HepG2 (cell line): ENCODE results near the gene ZNF556. TPM values are rescaled to one million over a fixed set of nuclear protein-coding genes. Genes with fewer than 3 reads are reported as not detected.

Experiments
- AGO2 ChIP-seq: fragments of 200-400 bp; formaldehyde crosslinking; optimal IDR thresholded peaks from 2 replicates; pipeline ENCODE3; 2017; ENCODE audit warnings: mild to moderate bottlenecking, low read depth, low read length, moderate library complexity
- ETV5 ChIP-seq: IDR thresholded peaks from 2 replicates; pipeline ENCODE4 v1.6.1; 2018; ENCODE audit warnings: missing biosample characterization, missing genetic modification reagents, inconsistent platforms, borderline replicate concordance
- FOXP1 ChIP-seq, 2 experiments: fragments of 450-650 bp in 1 of 2; IDR thresholded peaks; 2 replicates each; pipeline ENCODE4 v1.6.1; 2017 to 2018; ENCODE audit warnings: antibody characterized with exemption in 1 of 2
- IRF2 ChIP-seq: IDR thresholded peaks from 2 replicates; pipeline ENCODE4 v1.6.1; 2018; ENCODE audit warnings: missing genetic modification reagents, missing compliant biosample characterization
- NR3C1 ChIP-seq: sonication (generic); formaldehyde crosslinking; IDR thresholded peaks from 2 replicates; pipeline ENCODE4 v1.4.0; 2020; ENCODE audit warnings: missing genetic modification reagents
- RFXANK ChIP-seq: IDR thresholded peaks from 2 replicates; pipeline ENCODE4 v1.6.1; 2016
- SIX4 ChIP-seq: sonication (generic); formaldehyde crosslinking; IDR thresholded peaks from 2 replicates; pipeline ENCODE4 v1.4.0; 2020; ENCODE audit warnings: missing genetic modification reagents
- SMAD3 ChIP-seq: sonication (generic); formaldehyde crosslinking; IDR thresholded peaks from 2 replicates; pipeline ENCODE4 v1.4.0; 2020; ENCODE audit warnings: missing genetic modification reagents
- TAF1 ChIP-seq: sonication (generic); formaldehyde crosslinking; IDR thresholded peaks from 2 replicates; pipeline ENCODE4 v1.4.0; 2020; ENCODE audit warnings: missing genetic modification reagents
- TMF1 ChIP-seq: sonication (generic); formaldehyde crosslinking; IDR thresholded peaks from 2 replicates; pipeline ENCODE4 v1.8.1; 2022; ENCODE audit warnings: low read depth, missing genetic modification reagents
- U2AF1 ChIP-seq: fragments of 200-400 bp; formaldehyde crosslinking; optimal IDR thresholded peaks from 2 replicates; pipeline ENCODE3; 2017; ENCODE audit warnings: mild to moderate bottlenecking, low read depth, low read length
- ZBTB20 ChIP-seq: sonication (generic); formaldehyde crosslinking; IDR thresholded peaks from 2 replicates; pipeline ENCODE4 v1.8.1; 2023; ENCODE audit warnings: missing genetic modification reagents, low read depth, mild to moderate bottlenecking, borderline replicate concordance
- ZNF224 ChIP-seq: sonication (generic); formaldehyde crosslinking; IDR thresholded peaks from 2 replicates; pipeline ENCODE4 v1.5.0; 2020; ENCODE audit warnings: mild to moderate bottlenecking, missing genetic modification reagents
- ZNF317 ChIP-seq: sonication (generic); formaldehyde crosslinking; IDR thresholded peaks from 2 replicates; pipeline ENCODE4 v1.5.0; 2020; ENCODE audit warnings: mild to moderate bottlenecking, missing genetic modification reagents
- ZNF546 ChIP-seq: sonication (generic); formaldehyde crosslinking; conservative IDR thresholded peaks from 2 replicates; pipeline ENCODE4 v1.8.1; 2023; ENCODE audit warnings: mild to moderate bottlenecking, missing genetic modification reagents
- ZNF616 ChIP-seq: sonication (generic); formaldehyde crosslinking; IDR thresholded peaks from 2 replicates; pipeline ENCODE4 v1.5.0; 2020; ENCODE audit warnings: low read depth, mild to moderate bottlenecking, missing genetic modification reagents
- ZNF777 ChIP-seq: sonication (generic); formaldehyde crosslinking; IDR thresholded peaks from 2 replicates; pipeline ENCODE4 v1.4.0; 2020; ENCODE audit warnings: missing genetic modification reagents
- polyA plus RNA-seq, 8 experiments: library from polyadenylated mRNA; depleted of rRNA in 3 of 8; stranded (reverse) in 7 of 8; unstranded in 1 of 8; fragments of >200 nt; fragmentation: Illumina TruSeq in 4 of 8; extraction: Trizol in 4 of 8; gene quantifications; 2 replicates each; pipeline versions ENCODE4 v1.2.1 to v1.2.3, GENCODE V29; 2011 to 2016; ENCODE audit warnings: low read depth in 4 of 8, missing spikeins in 1 of 8, mixed read lengths in 1 of 8; ENCODE audit not compliant: insufficient read depth in 1 of 8
- total RNA-seq, 5 experiments: library from RNA; depleted of rRNA; stranded (reverse); fragments of >200 nt; fragmentation: Illumina TruSeq; extraction: Trizol; gene quantifications; 2 replicates each; pipeline ENCODE4 v1.2.3, GENCODE V29; 2016; ENCODE audit warnings: low read depth in 1 of 5
- TF ChIP-seq, protein P1 (sequence below): IDR thresholded peaks from 2 replicates; pipeline ENCODE4 v1.6.1; 2016
- TF ChIP-seq, protein P2 (sequence below): sonication (generic); formaldehyde crosslinking; IDR thresholded peaks from 2 replicates; pipeline ENCODE4 v1.9.0; 2021; ENCODE audit warnings: missing genetic modification reagents, borderline replicate concordance
- TF ChIP-seq, protein P3 (sequence below): sonication (generic); formaldehyde crosslinking; IDR thresholded peaks from 2 replicates; pipeline ENCODE4 v1.5.1; 2020; ENCODE audit warnings: mild to moderate bottlenecking, missing genetic modification reagents
- TF ChIP-seq, protein P4 (sequence below): sonication (generic); formaldehyde crosslinking; IDR thresholded peaks from 2 replicates; pipeline ENCODE4 v1.4.0; 2020; ENCODE audit warnings: missing genetic modification reagents

ZNF556 gene
- total and polyA plus RNA-seq, 2 of the 13 experiments (the other 11 are each of a cell fraction or from before 2014, with no cell fraction given), result 4.2 to 28.6 TPM

DNA sequence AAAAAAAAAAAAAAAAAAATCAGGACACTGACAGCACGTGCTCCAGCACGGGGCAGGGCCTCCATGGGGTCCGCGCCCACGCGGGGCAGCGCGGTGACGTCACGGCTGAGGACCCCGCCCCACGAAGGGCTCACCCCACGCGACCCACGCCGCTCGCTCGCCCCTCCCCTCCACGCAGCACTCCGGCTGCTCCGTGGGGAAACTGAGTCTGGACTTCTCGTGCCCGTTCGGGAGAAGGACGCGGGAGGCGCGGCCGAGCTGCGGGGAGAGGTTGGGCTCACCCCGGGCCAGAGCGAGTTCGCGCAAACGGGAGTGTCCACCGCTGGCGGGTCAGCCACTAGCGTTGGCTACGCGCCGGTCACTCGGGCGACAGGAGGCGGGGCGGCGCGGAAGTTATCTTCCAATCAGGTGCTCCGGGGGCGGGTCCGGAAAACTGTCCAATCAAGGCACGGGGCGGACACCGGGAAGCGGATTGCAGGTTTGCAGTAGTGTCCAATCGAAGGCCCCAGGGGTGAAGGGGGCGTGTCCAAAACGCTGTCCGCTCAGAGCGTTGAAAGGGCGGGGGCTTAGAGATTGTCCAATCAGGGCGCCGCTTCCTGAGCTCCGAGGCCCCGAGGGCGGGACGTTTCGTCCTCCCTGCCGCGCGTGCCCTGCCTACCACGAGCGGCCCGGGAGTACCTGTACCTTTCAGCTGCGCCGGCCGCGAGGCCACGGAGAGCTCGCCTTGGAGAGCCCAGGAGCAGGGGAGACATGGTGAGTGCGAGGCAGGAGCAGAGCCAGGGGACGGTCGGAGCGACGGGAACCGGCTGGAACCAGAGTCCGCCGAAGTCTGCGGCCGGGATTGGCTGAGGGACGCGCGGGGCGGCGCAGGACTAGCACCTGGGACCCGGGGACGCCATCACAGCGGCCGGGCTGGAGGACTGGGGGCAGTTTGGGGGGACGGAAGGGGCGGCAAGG lies 33.4 kb downstream of the ZNF556 start, which contains the start of gene ZNF57 (continued):
- TF ChIP-seq U2AF1 (no peak), ZNF317 (CRISPR knock-in tag) (no peak), IRF2 (CRISPR knock-in tag) (0 out of 2 replicates have a peak, but pooled peaks have one; percentile 16), NR3C1 (CRISPR knock-in tag) (no peak), ZNF616 (CRISPR knock-in tag) (no peak; the same call in 1 of the 2 replicates), TAF1 (peak; percentile 82; the same call in 1 of the 2 replicates), ZNF224 (CRISPR knock-in tag) (peak; percentile 52; the same call in 1 of the 2 replicates), RFXANK (CRISPR knock-in tag) (no peak), ZBTB20 (CRISPR knock-in tag) (peak; percentile 40; the same call in 1 of the 2 replicates), AGO2 (no peak), SIX4 (no peak), FOXP1 (IDR thresholded peaks at IDR 0.05) (no peak), FOXP1 (CRISPR knock-in tag; IDR thresholded peaks at IDR 0.05) (no peak), SMAD3 (CRISPR knock-in tag) (no peak), ZNF546 (no peak), ZNF777 (CRISPR knock-in tag) (0 out of 2 replicates have a peak, but pooled peaks have one; percentile 22), TMF1 (CRISPR knock-in tag) (peak; percentile 63; the same call in 1 of the 2 replicates), ETV5 (CRISPR knock-in tag) (peak; percentile 19; the same call in 1 of the 2 replicates)
- TF ChIP-seq, protein P1, sequence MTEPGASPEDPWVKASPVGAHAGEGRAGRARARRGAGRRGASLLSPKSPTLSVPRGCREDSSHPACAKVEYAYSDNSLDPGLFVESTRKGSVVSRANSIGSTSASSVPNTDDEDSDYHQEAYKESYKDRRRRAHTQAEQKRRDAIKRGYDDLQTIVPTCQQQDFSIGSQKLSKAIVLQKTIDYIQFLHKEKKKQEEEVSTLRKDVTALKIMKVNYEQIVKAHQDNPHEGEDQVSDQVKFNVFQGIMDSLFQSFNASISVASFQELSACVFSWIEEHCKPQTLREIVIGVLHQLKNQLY (CRISPR knock-in tag), result 0 out of 2 replicates have a peak, but pooled peaks have one; percentile 45
- TF ChIP-seq, protein P2, sequence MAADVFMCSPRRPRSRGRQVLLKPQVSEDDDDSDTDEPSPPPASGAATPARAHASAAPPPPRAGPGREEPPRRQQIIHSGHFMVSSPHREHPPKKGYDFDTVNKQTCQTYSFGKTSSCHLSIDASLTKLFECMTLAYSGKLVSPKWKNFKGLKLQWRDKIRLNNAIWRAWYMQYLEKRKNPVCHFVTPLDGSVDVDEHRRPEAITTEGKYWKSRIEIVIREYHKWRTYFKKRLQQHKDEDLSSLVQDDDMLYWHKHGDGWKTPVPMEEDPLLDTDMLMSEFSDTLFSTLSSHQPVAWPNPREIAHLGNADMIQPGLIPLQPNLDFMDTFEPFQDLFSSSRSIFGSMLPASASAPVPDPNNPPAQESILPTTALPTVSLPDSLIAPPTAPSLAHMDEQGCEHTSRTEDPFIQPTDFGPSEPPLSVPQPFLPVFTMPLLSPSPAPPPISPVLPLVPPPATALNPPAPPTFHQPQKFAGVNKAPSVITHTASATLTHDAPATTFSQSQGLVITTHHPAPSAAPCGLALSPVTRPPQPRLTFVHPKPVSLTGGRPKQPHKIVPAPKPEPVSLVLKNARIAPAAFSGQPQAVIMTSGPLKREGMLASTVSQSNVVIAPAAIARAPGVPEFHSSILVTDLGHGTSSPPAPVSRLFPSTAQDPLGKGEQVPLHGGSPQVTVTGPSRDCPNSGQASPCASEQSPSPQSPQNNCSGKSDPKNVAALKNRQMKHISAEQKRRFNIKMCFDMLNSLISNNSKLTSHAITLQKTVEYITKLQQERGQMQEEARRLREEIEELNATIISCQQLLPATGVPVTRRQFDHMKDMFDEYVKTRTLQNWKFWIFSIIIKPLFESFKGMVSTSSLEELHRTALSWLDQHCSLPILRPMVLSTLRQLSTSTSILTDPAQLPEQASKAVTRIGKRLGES (CRISPR knock-in tag), result no peak
- TF ChIP-seq, protein P3, sequence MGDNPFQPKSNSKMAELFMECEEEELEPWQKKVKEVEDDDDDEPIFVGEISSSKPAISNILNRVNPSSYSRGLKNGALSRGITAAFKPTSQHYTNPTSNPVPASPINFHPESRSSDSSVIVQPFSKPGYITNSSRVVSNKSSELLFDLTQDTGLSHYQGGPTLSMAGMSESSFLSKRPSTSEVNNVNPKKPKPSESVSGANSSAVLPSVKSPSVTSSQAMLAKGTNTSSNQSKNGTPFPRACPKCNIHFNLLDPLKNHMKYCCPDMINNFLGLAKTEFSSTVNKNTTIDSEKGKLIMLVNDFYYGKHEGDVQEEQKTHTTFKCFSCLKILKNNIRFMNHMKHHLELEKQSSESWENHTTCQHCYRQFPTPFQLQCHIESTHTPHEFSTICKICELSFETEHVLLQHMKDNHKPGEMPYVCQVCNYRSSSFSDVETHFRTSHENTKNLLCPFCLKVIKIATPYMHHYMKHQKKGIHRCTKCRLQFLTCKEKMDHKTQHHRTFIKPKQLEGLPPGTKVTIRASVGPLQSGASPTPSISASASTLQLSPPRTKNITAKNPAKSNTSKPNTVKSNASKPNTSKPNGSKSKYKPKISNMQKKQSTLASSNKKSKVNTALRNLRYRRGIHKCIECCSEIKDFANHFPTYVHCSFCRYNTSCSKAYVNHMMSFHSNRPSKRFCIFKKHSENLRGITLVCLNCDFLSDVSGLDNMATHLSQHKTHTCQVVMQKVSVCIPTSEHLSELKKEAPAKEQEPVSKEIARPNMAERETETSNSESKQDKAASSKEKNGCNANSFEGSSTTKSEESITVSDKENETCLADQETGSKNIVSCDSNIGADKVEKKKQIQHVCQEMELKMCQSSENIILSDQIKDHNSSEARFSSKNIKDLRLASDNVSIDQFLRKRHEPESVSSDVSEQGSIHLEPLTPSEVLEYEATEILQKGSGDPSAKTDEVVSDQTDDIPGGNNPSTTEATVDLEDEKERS (CRISPR knock-in tag), result 0 out of 2 replicates have a peak, but pooled peaks have one; percentile 26
- TF ChIP-seq, protein P4, sequence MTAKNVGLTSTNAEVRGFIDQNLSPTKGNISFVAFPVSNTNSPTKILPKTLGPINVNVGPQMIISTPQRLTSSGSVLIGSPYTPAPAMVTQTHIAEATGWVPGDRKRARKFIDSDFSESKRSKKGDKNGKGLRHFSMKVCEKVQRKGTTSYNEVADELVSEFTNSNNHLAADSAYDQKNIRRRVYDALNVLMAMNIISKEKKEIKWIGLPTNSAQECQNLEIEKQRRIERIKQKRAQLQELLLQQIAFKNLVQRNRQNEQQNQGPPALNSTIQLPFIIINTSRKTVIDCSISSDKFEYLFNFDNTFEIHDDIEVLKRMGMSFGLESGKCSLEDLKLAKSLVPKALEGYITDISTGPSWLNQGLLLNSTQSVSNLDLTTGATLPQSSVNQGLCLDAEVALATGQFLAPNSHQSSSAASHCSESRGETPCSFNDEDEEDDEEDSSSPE (CRISPR knock-in tag), result peak; percentile 86
